KOPT-K1 (cell line): ENCODE data around the gene FAM169A.

Experiments used
- H3K27ac ChIP-seq: fragments of 200-600 bp; sonication (generic); 2 replicates; pipeline ENCODE4 v1.5.1; 2016; ENCODE audit warnings: antibody characterized with exemption, mild to moderate bottlenecking, low read depth, low read length; ENCODE audit not compliant: poor library complexity, severe bottlenecking
- H3K36me3 ChIP-seq: fragments of 200-600 bp; sonication (generic); 2 replicates; pipeline ENCODE4 v1.5.1; 2017; ENCODE audit warnings: antibody characterized with exemption, mild to moderate bottlenecking, low read length, moderate library complexity; ENCODE audit not compliant: insufficient read depth
- H3K9me3 ChIP-seq: fragments of 200-600 bp; sonication (generic); 2 replicates; pipeline ENCODE4 v1.5.1; 2017; ENCODE audit warnings: antibody characterized with exemption, low read length, mild to moderate bottlenecking; ENCODE audit not compliant: insufficient read depth, poor library complexity, severe bottlenecking

The FAM169A gene

GRCh38 chr5:74738406-74738805, 127.8 kb downstream of the FAM169A start:
- Histone ChIP-seq H3K27ac (no peak overlapping the region), H3K9me3 (no peaks in the 10 kb centered on the region), H3K36me3 (peaks cover 96% of the 10 kb centered on the region)

GRCh38 chr5:74736759-74737158, 129.4 kb downstream of the FAM169A start:
- no peak overlapping the region for H3K27ac ChIP-seq
- no peaks in the 10 kb centered on the region for H3K9me3 ChIP-seq
- H3K36me3 ChIP-seq, result peaks cover 98% of the 10 kb centered on the region
